H1 (cell line): ENCODE results near the gene DAO. TPM values are rescaled to one million over a fixed set of nuclear protein-coding genes. Genes with fewer than 3 reads are reported as not detected.

Experiments used
- CTCF ChIA-PET: fragments of 300-600 bp; sonication (Branson Sonifier 250); formaldehyde crosslinking; loops from one replicate; lab custom pipeline; 2021; ENCODE audit not compliant: partially characterized antibody; lab: Charles Lee
- POLR2A ChIA-PET: fragments of 300-600 bp; sonication (Branson Sonifier 250); formaldehyde crosslinking; loops from one replicate; lab custom pipeline; 2021; ENCODE audit warnings: inconsistent platforms; ENCODE audit not compliant: partially characterized antibody; lab: Charles Lee
- DNase-seq, 2 experiments: peaks; one replicate each; pipeline versions ENCODE4 v3.0.0 to v3.0.0-alpha.2; 2010 to 2022; ENCODE audit warnings: low spot score in 2 of 2, low read depth in 1 of 2, mixed read lengths in 1 of 2
- FAIRE-seq: peaks from 2 replicates; lab custom pipeline; 2011; peaks lifted over from hg19 to GRCh38; lab: Jason Lieb, UNC
- H2AFZ ChIP-seq: 2 replicates; pipeline ENCODE4 v1.8.1; 2012; ENCODE audit warnings: low read length, inconsistent platforms
- H2AK5ac ChIP-seq: 2 replicates; pipeline ENCODE4 v1.6.1; 2013; ENCODE audit warnings: low read depth, low read length
- H2BK120ac ChIP-seq: replicated peaks from 2 replicates; pipeline ENCODE3; 2013; ENCODE audit warnings: low read depth, low read length, inconsistent platforms
- H2BK12ac ChIP-seq: 2 replicates; pipeline ENCODE4 v1.6.1; 2013; ENCODE audit warnings: low read depth, low read length
- H2BK15ac ChIP-seq: 2 replicates; pipeline ENCODE4 v1.6.1; 2013; ENCODE audit warnings: low read length
- H2BK20ac ChIP-seq: 2 replicates; pipeline ENCODE4 v1.6.1; 2013; ENCODE audit warnings: low read length
- H2BK5ac ChIP-seq: 2 replicates; pipeline ENCODE4 v1.6.1; 2013; ENCODE audit warnings: low read depth, low read length
- H3K14ac ChIP-seq: 2 replicates; pipeline ENCODE4 v1.6.1; 2013; ENCODE audit warnings: inconsistent platforms; ENCODE audit not compliant: insufficient read length
- H3K18ac ChIP-seq: 2 replicates; pipeline ENCODE4 v1.6.1; 2013; ENCODE audit warnings: low read length; ENCODE audit errors: extremely low read depth
- H3K23ac ChIP-seq: 2 replicates; pipeline ENCODE4 v1.6.1; 2013; ENCODE audit warnings: inconsistent platforms; ENCODE audit not compliant: insufficient read length
- H3K23me2 ChIP-seq: 2 replicates; pipeline ENCODE4 v1.6.1; 2013; ENCODE audit warnings: low read depth, low read length
- H3K27ac ChIP-seq: 2 replicates; pipeline ENCODE4 v1.6.1; 2011; ENCODE audit warnings: low read depth, low read length, inconsistent platforms
- H3K27me3 ChIP-seq, 4 experiments: replicated peaks in 1 of 4; 1 replicate in 1 of 4; 2 replicates in 3 of 4; pipeline versions ENCODE4 v1.6.1 to v1.8.1; 2011 to 2013; ENCODE audit warnings: low read length in 3 of 4, mild to moderate bottlenecking in 3 of 4, inconsistent platforms in 2 of 4, mixed read lengths in 2 of 4, moderate library complexity in 1 of 4; ENCODE audit not compliant: control insufficient read depth in 3 of 4, insufficient read depth in 3 of 4; ENCODE audit errors: extremely low read depth in 1 of 4
- H3K36me3 ChIP-seq, 4 experiments: 2 replicates each; pipeline versions ENCODE4 v1.6.1 to v1.8.1; 2011 to 2013; ENCODE audit warnings: mild to moderate bottlenecking in 4 of 4, low read length in 3 of 4, moderate library complexity in 2 of 4, control low read depth in 1 of 4, inconsistent platforms in 1 of 4; ENCODE audit not compliant: insufficient read depth in 4 of 4, control insufficient read depth in 2 of 4
- H3K4ac ChIP-seq: replicated peaks from 2 replicates; pipeline ENCODE3; 2013; ENCODE audit warnings: low read length, low read depth, mixed read lengths, inconsistent platforms; ENCODE audit not compliant: insufficient read length
- H3K4me1 ChIP-seq, 4 experiments: replicated peaks in 1 of 4; 1 replicate in 1 of 4; 2 replicates in 3 of 4; pipeline versions ENCODE4 v1.6.1 to v1.8.1; 2011 to 2013; ENCODE audit warnings: low read length in 3 of 4, inconsistent platforms in 2 of 4, mixed read lengths in 1 of 4; ENCODE audit not compliant: insufficient read depth in 4 of 4, control insufficient read depth in 3 of 4
- H3K4me2 ChIP-seq, 2 experiments: 2 replicates each; pipeline versions ENCODE4 v1.6.1 to v1.8.1; 2011 to 2013; ENCODE audit warnings: low read depth in 2 of 2, low read length in 2 of 2, control low read depth in 1 of 2, inconsistent platforms in 1 of 2, mild to moderate bottlenecking in 1 of 2; ENCODE audit not compliant: insufficient read depth in 1 of 2
- H3K4me3 ChIP-seq, 4 experiments: fragments of 200-600, 300-600 bp in 1 of 4; sonication (generic), shearing (Covaris generic), sonication (Bioruptor Twin) in 1 of 4; 2 replicates each; pipeline versions ENCODE4 v1.5.1 to v1.8.1; 2011 to 2016; ENCODE audit warnings: low read length in 4 of 4, low read depth in 3 of 4, control low read depth in 2 of 4, inconsistent platforms in 2 of 4, mild to moderate bottlenecking in 2 of 4, mixed read lengths in 1 of 4, moderate library complexity in 1 of 4; ENCODE audit not compliant: insufficient read depth in 2 of 4; ENCODE audit errors: extremely low read depth in 1 of 4
- H3K56ac ChIP-seq: replicated peaks from 2 replicates; pipeline ENCODE3; 2013; ENCODE audit warnings: low read depth, mild to moderate bottlenecking, mixed read lengths, low read length, inconsistent platforms; ENCODE audit not compliant: insufficient read length
- H3K79me1 ChIP-seq: 2 replicates; pipeline ENCODE4 v1.6.1; 2013; ENCODE audit warnings: low read depth, low read length, control low read depth
- H3K79me2 ChIP-seq, 2 experiments: 2 replicates each; pipeline versions ENCODE4 v1.6.1 to v1.8.1; 2012 to 2013; ENCODE audit warnings: low read length in 2 of 2, mild to moderate bottlenecking in 2 of 2, inconsistent platforms in 1 of 2; ENCODE audit not compliant: insufficient read depth in 2 of 2, control insufficient read depth in 1 of 2
- H3K9ac ChIP-seq, 4 experiments: replicated peaks in 1 of 4; 1 replicate in 1 of 4; 2 replicates in 3 of 4; pipeline versions ENCODE4 v1.6.1 to v1.8.1; 2011 to 2013; ENCODE audit warnings: low read depth in 3 of 4, low read length in 3 of 4, control low read depth in 2 of 4, mild to moderate bottlenecking in 2 of 4, moderate library complexity in 2 of 4, inconsistent platforms in 1 of 4; ENCODE audit errors: extremely low read depth in 1 of 4
- H3K9me3 ChIP-seq, 2 experiments: 2 replicates each; pipeline versions ENCODE4 v1.6.1 to v1.8.1; 2012 to 2013; ENCODE audit warnings: mild to moderate bottlenecking in 2 of 2, moderate library complexity in 2 of 2, control low read depth in 1 of 2, inconsistent platforms in 1 of 2, low read depth in 1 of 2, low read length in 1 of 2, mixed read lengths in 1 of 2; ENCODE audit not compliant: insufficient read depth in 2 of 2
- H4K20me1 ChIP-seq, 2 experiments: replicated peaks in 1 of 2; 2 replicates each; pipeline versions ENCODE3 to v1.8.1; 2011 to 2013; ENCODE audit warnings: inconsistent platforms in 2 of 2, low read length in 2 of 2, mild to moderate bottlenecking in 1 of 2; ENCODE audit not compliant: insufficient read depth in 2 of 2, control insufficient read depth in 1 of 2
- H4K5ac ChIP-seq: 2 replicates; pipeline ENCODE4 v1.6.1; 2013; ENCODE audit warnings: low read length, low read depth, mixed read lengths, inconsistent platforms; ENCODE audit not compliant: insufficient read length
- H4K8ac ChIP-seq: 2 replicates; pipeline ENCODE4 v1.8.0; 2013; ENCODE audit warnings: mild to moderate bottlenecking, moderate library complexity, low read length, inconsistent platforms; ENCODE audit not compliant: insufficient read depth; ENCODE audit errors: extremely low read depth
- H4K91ac ChIP-seq: replicated peaks from 2 replicates; pipeline ENCODE3; 2013; ENCODE audit warnings: low read length, mixed read lengths, inconsistent platforms; ENCODE audit not compliant: insufficient read length
- BACH1 ChIP-seq: IDR thresholded peaks from 2 replicates; pipeline ENCODE4 v1.6.1; 2012; ENCODE audit warnings: low read length, improper control_type of control experiment
- CBX8 ChIP-seq: fragments of 300-800, 300-1000 bp; sonication (generic); IDR thresholded peaks from 2 replicates; pipeline ENCODE4 v1.7.1; 2016; ENCODE audit warnings: low read depth, low read length, borderline replicate concordance
- GTF2F1 ChIP-seq: IDR thresholded peaks from 2 replicates; pipeline ENCODE4 v1.6.1; 2012; ENCODE audit warnings: low read depth, low read length, improper control_type of control experiment, borderline replicate concordance
- RXRA ChIP-seq: IDR thresholded peaks from 2 replicates; pipeline ENCODE4 v1.6.1; 2011; ENCODE audit warnings: low read depth, mild to moderate bottlenecking, low read length, moderate library complexity; ENCODE audit not compliant: insufficient read depth
- SRF ChIP-seq: IDR thresholded peaks from 2 replicates; pipeline ENCODE4 v1.6.1; 2011; ENCODE audit warnings: mild to moderate bottlenecking, low read depth, low read length, moderate library complexity
- WGBS, 2 experiments: shearing (Covaris generic) in 1 of 2; methylation state at CpG; one replicate each; pipeline versions ENCODE4 v1.1.6 to v1.1.7; 2013 to 2015; ENCODE audit warnings: low lambda C conversion rate in 2 of 2, mixed read lengths in 2 of 2, inconsistent platforms in 1 of 2, low coverage in 1 of 2, missing lambda C conversion rate in 1 of 2; ENCODE audit not compliant: insufficient replicate concordance in 2 of 2, insufficient coverage in 1 of 2, insufficient read length in 1 of 2; ENCODE audit errors: extremely low coverage in 1 of 2, missing lambda C conversion rate in 1 of 2; 5-methylcytosine and 5-hydroxymethylcytosine counted together
- polyA plus RNA-seq, 7 experiments: library from polyadenylated mRNA; depleted of rRNA in 3 of 7; stranded (reverse) in 5 of 7; unstranded in 2 of 7; fragments of >200 nt in 5 of 7; fragments of 200-250 nt in 2 of 7; gene quantifications; 1 replicate in 5 of 7; 2 replicates in 1 of 7; 4 replicates in 1 of 7; pipeline versions ENCODE4 v1.2.1 to v1.2.3, GENCODE V29; 2011 to 2013; ENCODE audit warnings: missing spikeins in 2 of 7, mixed read lengths in 2 of 7
- total RNA-seq: library from RNA; stranded (reverse); fragmentation: NEBNext Ultra II Directional; extraction: Animal tissue kit (Norgen Biotek cat#: 25700); gene quantifications from 2 replicates; pipeline ENCODE4 v1.2.1, GENCODE V29; 2021

Gene DAO
- total and polyA plus RNA-seq, 2 of the 8 experiments (the other 6 are each of a cell fraction or from before 2014, with no cell fraction given): not detected

DNA sequence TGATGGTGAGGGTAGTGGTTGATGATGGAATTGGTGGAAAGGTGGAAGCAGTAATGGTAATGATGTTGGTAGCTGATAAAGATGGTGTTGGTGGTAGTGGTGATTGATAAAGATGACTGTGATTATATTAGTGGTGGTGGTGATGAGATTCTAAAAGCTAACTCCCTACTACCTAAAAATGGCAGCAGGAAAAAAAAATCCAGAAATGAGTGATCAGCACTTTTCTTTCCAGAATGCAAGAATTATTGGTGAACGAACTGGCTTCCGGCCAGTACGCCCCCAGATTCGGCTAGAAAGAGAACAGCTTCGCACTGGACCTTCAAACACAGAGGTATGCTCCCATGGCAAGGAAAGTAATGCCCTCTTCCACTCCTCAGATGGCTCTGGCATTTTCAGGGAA is 19.3 kb downstream of the DAO start:
- H3K4me1 ChIP-seq: no peaks in the 10 kb centered on the region
- H2BK20ac ChIP-seq: no peak overlapping the region
- H3K4me2 ChIP-seq: no peak overlapping the region
- H3K79me2 ChIP-seq: no peaks in the 10 kb centered on the region
- 82% methylated on average over 5 of the region's 5 CpGs; no CpG with 5 or more reads in 1 of the 2 experiments for WGBS, 2 experiments
- H2BK120ac ChIP-seq: no peak overlapping the region
- H3K56ac ChIP-seq: no peak overlapping the region
- no peak overlapping the region for H3K18ac ChIP-seq
- no peaks in the 10 kb centered on the region for H3K36me3 ChIP-seq
- H2BK15ac ChIP-seq: no peak overlapping the region
- H3K79me1 ChIP-seq: no peaks in the 10 kb centered on the region
- POLR2A ChIA-PET: no interaction called here
- H3K4ac ChIP-seq: no peak overlapping the region
- DNase-seq (no peak), FAIRE-seq (no peak)
- CTCF ChIA-PET: interaction anchor here (1.0 kb wide), 1 partner anchor 12 kb away, joined by 3 read pairs; no protein-coding TSS in a partner anchor
- H2AK5ac ChIP-seq: no peak overlapping the region
- H4K8ac ChIP-seq: no peak overlapping the region
- H3K14ac ChIP-seq: no peak overlapping the region
- no peak overlapping the region for H3K23ac ChIP-seq
- no peak overlapping the region for H3K9ac ChIP-seq
- H4K91ac ChIP-seq: no peak overlapping the region
- H4K20me1 ChIP-seq: peaks cover 0 to 6% of the 10 kb centered on the region in 2 experiments
- H2BK12ac ChIP-seq: no peak overlapping the region
- H4K5ac ChIP-seq: no peak overlapping the region
- no peaks in the 10 kb centered on the region; a peak in 1 of 4 replicates for H3K9me3 ChIP-seq
- no peaks in the 10 kb centered on the region for H3K27me3 ChIP-seq
- no peak overlapping the region for H3K27ac ChIP-seq
- H3K4me3 ChIP-seq: no peak overlapping the region
- no peak overlapping the region for H2BK5ac ChIP-seq
- peaks cover 9% of the 10 kb centered on the region for H3K23me2 ChIP-seq
- H2AFZ ChIP-seq: no peak overlapping the region
- TF ChIP-seq CBX8: no peak
- no peak for TF ChIP-seq GTF2F1
- no peak for TF ChIP-seq RXRA
- no peak for TF ChIP-seq SRF
- TF ChIP-seq BACH1: no peak
